HG03457 (cell line): ENCODE results near the gene SELENON.
A peak's percentile ranks its signal among the peaks of the same experiment; 100 is the strongest.

Experiments
- ATAC-seq: cut with Tn5 transposase; IDR thresholded peaks from one replicate; pipeline ENCODE4 v1.9.1; 2021; ENCODE audit warnings: moderate number of reproducible peaks; ENCODE audit not compliant: unreplicated experiment

SELENON gene

GRCh38 chr1:25858906-25859789 lies 59.2 kb downstream of the SELENON start, which contains the start of gene AUNIP:
TSS of gene AUNIP (minus strand) at chr1:25859457. CDS start at chr1:25859357, 100 bp downstream.
- peak; percentile 66 for ATAC-seq

GRCh38 chr1:25861316-25862286 lies 61.6 kb downstream of the SELENON start:
- no peak for ATAC-seq

GRCh38 chr1:25862785-25863485 lies 62.9 kb downstream of the SELENON start:
- no peak for ATAC-seq

- ATAC-seq: no peak
Measured at GRCh38 chr1:25863486-25864262, 63.7 kb downstream of the SELENON start.

- no peak for ATAC-seq
Measured at GRCh38 chr1:25864434-25864833, 64.4 kb downstream of the SELENON start.

GRCh38 chr1:25866288-25866687 lies 66.3 kb downstream of the SELENON start:
- no peak for ATAC-seq

- ATAC-seq: no peak
Measured at GRCh38 chr1:25867210-25867991, 67.4 kb downstream of the SELENON start.
